ENCODE results near the gene PCNX1.

The PCNX1 gene

DNA sequence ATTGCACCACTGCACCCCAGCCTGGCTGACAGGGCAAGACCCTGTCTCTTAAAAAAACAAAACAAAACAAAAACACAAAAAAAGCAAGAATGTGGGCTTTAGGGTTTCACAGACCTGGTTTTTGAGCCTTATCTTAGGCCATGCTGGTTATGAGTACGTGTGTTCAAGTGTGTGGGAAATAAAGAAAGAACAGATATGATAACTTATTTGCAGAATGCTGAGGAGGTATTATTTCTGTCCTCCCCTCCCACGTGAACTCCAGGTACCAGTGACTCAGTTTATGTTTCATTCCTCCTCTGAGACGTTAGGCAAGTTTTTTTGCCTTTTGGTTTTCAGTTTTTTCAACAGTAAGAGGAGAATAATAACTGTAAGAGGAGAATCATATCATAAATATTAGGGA lies 49.3 kb downstream of the PCNX1 start:
- DNase-seq, result no peak

DNA sequence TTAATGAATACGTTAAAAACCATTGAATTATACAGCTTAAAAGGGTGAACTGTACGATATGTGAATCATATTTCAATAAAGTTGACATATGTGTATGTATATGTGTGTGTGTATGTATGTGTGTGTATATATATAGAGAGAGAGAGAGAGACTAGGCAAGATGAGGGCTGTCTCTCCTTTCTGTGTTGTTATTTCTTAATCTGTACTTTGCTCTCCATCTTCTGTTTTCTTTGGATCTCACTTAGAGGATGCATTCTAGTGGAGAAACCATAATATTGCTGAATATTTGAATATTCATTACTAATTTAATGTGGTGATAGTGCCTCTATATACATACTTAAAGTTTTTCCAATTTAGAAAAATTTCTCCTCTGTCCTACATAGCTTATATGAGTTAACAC lies 50.5 kb downstream of the PCNX1 start:
- DNase-seq, result no peak

DNA sequence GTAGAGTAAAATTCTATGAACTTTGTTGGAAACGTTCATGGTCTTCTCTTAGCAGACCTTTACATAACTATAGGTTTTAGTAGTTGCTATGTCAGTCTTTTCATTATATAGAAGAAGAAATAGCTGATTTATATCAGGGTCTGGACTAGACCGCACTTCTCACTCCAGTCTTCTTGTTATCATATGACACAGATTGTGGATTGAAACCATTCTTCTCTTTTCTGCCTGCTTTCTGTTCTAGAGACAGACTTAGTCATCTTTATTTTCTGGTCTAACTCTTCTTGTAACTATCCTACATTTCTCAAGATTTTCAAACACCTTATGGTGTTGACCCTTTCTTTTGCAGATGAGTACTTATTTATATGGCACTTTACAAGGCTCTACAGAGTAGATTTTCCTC lies 55.7 kb downstream of the PCNX1 start:
- no peak for DNase-seq

GRCh38 chr14:70964492-70964891 lies 57.2 kb downstream of the PCNX1 start:
- no peak for DNase-seq

DNA sequence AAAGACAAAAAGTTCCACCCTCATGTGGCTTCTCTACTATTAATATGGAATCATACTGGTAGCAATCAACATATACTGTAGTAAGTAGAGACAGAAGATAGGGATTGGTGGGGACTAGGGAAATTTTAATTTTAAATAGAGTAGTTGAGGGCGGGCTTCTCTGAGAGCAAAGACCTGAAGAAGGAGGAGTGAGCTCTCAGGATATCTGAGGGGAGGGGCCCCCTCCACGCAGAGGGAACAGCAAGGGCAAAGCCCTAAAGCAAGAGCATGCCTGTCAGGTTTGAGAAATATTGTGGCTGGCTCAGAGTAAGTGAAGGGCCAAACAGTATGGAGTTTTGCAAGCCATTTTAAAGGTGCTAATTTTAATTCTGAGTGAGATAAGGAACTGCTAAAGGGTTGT lies 64.3 kb downstream of the PCNX1 start:
- DNase-seq, result no peak

GRCh38 chr14:70972107-70972976 lies 65.1 kb downstream of the PCNX1 start:
- peak in 53 of 56 donors; percentile 1 to 94 (median 51) for DNase-seq

DNA sequence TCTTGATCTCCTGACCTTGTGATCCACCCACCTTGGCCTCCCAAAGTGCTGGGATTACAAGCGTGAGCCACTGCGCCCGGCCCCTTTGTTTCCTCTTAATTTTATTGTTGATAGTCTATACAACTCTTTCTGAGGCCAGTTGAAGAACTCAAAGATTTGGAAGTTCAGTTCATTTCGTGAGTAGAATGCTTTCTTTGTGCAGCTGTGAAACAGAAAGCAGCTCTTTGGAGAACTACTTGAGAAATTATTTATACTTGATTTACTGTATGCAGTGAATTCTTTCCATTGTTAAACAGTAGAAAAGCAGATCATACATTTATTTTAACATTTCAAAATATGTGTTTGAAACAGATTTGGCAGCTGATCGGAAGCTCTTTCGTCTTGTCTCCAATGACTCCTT lies 69.3 kb downstream of the PCNX1 start:
- no peak for DNase-seq

DNA sequence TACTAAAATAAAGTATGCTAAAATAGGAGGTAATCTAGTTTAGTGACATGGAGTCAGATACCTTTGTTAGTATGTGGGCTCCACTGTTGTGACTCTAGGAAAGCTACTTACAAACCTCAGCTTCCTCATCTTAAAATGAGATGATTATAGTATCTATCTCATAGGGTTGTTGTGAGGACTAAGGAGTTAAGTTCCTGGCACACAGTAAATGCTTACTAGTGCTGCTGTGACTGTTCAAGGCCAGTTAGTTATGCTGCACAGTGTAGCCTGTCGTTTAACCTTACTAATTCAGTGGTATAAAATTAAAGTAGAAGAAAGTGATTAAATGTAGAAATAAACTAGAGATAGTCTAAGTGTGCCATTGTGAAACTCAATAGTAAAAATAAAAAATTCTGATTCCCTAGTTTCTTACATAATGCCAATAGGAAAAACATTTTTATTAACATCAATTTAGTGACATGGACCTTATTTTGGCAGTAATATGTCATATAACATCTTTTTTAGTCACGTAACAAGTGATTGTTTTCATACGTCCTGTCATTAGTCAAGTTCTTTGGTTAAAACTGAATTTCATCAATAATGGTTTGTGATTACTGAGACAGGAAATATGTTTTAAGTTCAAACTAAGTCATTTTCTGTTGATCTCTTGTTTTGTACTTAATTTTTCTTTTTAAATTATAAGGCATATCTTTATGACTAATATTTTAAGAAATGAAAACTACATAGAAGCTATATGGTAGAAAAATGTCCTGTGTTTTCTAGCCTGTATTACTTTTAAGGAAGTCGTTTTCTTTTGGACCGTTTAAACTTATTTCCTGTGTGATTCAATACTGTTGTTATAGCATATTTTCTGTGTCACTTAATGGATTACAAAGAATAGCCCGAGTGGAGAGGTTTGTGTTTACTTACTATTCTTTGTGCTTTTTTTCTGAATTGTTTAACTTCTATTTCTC lies 74.0 kb downstream of the PCNX1 start:
- no peak for DNase-seq

- DNase-seq, result no peak
Measured at GRCh38 chr14:70982200-70982599, 74.9 kb downstream of the PCNX1 start.

DNA sequence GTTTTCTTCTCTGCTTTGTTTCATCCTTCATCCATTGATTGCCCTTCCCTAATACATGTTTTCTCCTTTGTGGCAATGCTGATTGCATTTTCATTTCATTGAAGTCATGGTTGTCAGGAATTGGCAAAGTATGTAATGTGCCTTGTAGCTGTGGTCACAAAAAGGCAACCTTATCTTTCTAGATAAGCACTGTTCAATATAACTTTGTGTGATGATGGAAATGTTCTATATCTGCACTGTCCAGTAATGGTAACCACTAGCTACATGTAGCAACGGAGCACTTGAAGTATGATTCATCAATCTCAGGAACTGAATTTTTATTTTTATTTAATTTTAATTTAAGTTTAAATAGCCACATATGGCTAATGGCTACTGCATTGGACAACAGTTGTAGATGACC lies 79.8 kb downstream of the PCNX1 start:
- no peak for DNase-seq

GRCh38 chr14:70988452-70988851 lies 81.2 kb downstream of the PCNX1 start:
- no peak for DNase-seq

DNA sequence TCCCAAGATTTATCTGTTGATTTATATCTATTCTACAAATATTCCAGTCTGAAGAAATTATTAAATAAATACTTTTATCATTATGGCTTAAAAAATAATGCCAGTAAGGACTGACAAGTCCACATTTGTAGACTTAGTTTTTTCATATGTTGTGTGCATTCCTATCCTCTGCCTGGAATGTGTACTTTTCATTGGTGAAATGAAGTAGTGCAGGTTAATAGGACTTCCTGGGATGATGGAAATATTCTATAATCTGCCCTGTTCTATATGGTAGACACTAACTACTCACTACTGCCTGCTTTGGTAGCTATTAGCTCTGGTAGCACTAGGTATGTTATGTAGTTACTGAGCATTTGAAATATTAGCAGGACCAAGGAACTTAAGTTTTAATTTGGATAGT lies 86.7 kb downstream of the PCNX1 start:
- DNase-seq, result no peak

DNA sequence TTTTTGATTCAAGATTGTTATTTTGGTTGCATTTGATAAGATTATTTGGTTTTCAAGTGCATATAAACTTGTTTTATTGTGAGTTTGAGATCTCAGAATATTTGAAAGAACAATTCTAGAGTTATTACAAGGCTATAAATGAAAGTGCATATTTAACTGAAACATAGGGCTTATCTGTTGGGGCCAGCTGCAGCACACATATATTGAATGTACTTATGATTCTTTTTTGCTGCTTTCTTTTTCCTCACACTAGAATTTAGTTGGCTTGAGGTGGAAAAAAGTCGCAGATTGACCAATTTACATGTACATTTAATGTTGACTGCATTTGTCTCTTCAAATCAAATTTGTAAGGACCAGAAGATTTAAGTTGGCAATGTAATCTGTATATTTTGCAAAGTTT lies 88.0 kb downstream of the PCNX1 start:
- DNase-seq, result no peak

GRCh38 chr14:70995671-70996070 lies 88.4 kb downstream of the PCNX1 start:
- no peak for DNase-seq

DNA sequence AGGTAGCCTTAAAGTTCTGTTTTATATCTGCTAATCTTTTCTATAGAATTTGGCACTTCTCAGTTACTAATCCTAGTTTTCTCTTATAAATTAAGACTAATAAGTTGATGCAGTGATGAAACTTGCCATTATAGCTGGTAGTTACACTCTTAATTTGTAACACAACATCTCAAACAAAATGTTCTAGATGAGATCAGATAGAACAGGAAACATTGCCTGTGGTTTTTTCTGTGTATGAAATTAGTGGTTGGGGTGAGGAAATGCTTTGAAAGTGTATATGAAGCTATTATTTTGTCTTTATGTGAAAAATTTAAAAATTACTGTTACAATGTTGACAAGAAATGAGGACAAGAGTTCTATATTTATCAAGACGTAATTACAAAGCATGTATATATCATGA lies 91.9 kb downstream of the PCNX1 start:
- DNase-seq, result no peak

DNA sequence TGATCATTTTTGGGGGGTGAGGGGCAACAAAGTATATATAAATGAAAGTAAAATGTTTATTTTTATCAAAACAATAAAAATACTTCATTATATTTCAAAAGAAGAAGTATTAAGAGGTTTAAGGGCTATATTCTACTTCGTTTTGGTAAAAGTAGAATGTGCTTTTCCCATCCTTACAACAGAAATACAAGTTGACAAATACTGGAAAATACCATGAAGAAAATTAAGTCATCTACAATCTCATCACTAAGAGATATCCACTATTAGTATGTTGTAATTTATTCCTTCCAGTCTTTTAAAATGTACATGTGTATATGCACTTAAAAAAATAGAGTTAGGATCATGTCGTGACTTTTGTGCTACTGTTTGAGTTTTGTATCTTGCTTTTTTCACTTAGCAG lies 92.8 kb downstream of the PCNX1 start:
- DNase-seq, result no peak

GRCh38 chr14:71001742-71002141 lies 94.5 kb downstream of the PCNX1 start:
- no peak for DNase-seq

DNA sequence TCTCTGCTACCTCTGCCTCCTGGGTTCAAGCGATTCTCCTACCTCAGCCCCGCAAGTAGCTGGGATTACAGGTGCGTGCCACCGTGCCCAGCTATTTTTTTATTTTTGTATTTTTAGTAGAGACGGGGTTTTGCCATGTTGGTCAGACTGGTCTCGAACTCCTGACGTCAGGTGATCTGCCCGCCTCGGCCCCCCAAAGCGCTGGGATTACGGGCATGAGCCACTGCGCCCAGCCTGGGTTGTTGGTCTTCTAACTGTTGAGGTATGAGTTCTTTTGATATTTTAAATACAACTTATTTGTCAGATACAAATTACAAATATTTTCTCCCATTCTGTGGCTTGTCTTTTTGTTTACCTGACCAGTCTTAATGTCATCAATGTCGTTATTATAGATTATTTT lies 95.9 kb downstream of the PCNX1 start:
- no peak for DNase-seq

DNA sequence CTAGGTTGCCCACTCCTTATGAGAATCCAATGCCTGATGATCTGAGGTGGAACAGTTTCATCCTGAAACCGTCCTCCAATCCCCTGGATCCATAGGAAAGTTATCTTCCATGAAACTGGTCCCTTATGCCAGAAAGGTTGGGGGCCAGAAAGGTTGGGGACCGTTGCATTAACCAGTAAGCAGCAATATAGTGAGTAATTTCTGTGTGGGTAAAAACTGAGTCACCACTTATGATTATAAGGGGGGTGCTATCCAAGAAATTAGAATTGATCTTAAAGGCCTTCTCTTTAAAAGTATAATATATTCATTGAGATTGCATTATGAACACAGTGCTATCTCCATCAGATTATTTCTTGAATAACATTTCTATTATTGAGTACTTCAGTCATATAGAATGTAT lies 97.2 kb downstream of the PCNX1 start:
- no peak for DNase-seq

DNA sequence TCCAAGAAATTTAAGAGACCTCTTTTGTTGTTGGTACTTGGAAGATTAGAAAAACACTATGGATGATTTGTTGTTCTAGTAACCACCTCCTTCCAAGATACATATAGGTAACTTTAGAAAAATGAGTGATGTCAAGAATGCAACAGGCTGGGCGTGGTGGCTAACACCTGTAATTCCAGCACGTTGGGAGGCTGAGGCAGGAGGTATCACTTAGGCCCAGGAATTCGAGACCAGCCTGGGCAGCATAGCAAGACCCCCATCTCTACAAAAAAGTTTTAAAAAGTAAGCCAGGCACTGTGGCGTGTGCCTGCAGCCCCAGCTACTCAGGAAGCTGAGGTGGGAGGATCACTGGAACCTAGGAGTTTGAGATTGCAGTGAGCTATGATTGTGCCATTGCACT lies 97.8 kb downstream of the PCNX1 start:
- no peak for DNase-seq

DNA sequence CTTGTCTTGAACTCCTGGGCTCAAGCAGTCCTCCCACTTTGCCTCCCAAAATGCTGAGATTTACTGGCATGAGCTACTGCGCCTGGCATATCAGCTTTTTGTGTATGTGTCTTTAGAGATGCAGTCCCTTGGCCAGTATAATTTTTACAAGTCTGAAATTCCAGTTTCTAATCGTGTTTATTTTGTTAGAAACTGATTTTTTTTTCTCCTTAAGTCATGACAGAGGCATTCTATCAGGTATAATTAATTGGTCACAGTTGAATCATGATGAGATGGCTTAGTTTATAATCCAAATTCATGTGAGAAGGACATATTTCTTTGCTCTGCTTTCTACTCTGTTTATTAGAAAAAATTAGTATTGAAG lies 98.9 kb downstream of the PCNX1 start:
- no peak for DNase-seq

DNA sequence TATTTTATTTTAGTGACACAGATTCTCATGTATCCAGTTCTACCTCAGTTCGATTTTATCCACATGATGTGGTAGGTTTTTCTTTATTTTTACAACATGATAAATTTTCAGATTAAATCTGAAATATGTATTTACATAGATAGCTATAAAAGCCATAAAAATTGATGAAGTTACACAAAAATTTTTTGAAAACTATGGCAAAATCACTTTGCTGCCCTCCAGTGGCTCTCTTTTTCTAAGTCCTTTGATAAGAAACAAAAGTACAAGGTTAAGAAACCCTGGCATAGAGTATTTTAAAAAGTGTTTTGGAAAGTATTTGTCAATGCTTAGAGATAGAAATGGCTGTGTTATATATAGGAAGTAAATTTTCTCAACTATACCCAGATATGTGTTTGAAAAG lies 104.2 kb downstream of the PCNX1 start:
- DNase-seq, result no peak

DNA sequence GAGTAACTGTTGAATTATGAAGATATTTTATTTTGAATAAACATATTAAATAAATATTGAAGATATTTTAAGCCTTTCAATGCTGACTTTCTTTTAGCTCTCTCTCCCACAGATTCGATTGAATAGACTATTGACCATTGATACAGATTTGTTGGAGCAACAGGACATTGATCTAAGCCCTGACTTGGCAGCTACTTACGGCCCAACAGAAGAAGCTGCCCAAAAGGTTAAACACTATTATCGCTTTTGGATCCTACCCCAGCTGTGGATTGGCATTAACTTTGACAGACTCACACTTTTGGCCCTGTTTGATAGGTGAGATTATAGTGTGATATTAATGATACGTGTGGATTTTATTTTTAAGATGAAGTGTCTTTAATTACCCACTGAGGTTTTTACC lies 105.6 kb downstream of the PCNX1 start:
- DNase-seq, result no peak

All from amygdala (tissue), 56 donors.